ENCODE results near the gene IER5L.
"Not testable (repeated sequence)": the region's sequence is repeated elsewhere in the genome, so short reads cannot be mapped to it uniquely, and the experiment has no call there.

The IER5L gene

DNA sequence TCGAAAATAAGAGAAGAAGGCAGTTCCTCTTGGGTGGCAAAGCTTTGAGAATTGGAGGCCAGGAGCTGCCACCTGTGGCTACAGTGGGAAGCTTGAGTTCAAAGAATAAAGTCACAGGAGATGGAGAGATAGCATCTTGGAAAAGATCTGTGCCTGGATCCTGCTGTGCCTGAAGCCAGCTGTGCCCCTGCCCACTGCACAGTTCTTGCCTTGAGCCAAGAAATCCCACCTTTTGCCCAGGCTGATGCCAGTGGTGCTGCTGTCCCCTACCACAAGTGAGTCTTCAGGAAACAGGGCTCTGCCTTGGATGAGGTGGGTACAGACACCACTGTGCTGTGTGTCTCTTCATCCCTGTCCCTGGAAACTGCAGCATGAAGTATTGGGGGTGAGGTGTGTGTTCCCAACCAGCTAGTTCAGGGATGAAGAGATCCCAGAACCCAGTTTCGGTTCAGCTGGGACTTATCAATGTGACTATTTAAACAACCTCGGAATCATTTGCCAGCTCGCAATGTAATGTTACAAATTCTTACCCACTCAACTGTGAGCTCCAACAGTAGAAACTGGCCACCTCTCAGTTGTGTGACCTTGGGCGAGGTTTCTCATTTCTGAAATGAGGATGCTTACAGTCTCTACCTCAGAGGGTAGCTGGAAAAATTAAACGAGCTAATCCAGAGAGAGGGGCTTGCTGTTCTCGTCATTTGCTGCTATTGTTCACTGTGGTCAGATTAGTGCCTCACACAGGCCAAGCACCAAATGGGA lies 5.9 kb downstream of the IER5L start:
- FAIRE-seq (no peak), DNase-seq (ENCODE audit: insufficient read length, low spot score) (no peak)
- TF ChIP-seq, protein P1, sequence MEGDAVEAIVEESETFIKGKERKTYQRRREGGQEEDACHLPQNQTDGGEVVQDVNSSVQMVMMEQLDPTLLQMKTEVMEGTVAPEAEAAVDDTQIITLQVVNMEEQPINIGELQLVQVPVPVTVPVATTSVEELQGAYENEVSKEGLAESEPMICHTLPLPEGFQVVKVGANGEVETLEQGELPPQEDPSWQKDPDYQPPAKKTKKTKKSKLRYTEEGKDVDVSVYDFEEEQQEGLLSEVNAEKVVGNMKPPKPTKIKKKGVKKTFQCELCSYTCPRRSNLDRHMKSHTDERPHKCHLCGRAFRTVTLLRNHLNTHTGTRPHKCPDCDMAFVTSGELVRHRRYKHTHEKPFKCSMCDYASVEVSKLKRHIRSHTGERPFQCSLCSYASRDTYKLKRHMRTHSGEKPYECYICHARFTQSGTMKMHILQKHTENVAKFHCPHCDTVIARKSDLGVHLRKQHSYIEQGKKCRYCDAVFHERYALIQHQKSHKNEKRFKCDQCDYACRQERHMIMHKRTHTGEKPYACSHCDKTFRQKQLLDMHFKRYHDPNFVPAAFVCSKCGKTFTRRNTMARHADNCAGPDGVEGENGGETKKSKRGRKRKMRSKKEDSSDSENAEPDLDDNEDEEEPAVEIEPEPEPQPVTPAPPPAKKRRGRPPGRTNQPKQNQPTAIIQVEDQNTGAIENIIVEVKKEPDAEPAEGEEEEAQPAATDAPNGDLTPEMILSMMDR (IDR thresholded peaks at IDR 0.05; ENCODE audit: insufficient read depth, missing control alignments): no peak

DNA sequence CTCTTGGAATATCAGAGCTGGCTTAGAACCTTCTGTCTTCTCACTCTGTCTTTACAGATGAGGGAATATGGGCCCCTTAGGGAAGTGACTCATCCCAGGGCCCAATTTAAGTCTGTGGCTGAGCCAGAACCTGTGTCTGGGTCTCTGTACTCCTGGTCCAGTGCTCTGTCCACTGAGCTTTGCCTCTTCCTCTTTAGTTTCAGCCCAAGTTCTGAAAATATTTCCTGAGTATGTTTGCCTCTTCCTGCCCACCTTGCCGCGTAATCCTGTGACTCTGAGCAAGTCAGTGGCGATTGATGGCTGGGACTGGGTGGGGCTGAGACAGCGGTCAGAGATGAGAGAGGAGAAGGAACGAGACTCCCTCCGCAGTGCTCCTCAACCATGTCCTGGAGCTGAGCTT lies 7.8 kb downstream of the IER5L start:
- TF ChIP-seq, protein P1 (IDR thresholded peaks at IDR 0.05; ENCODE audit: insufficient read depth, missing control alignments): no peak
- DNase-seq (ENCODE audit: insufficient read length, low spot score) (no peak), FAIRE-seq (no peak)

DNA sequence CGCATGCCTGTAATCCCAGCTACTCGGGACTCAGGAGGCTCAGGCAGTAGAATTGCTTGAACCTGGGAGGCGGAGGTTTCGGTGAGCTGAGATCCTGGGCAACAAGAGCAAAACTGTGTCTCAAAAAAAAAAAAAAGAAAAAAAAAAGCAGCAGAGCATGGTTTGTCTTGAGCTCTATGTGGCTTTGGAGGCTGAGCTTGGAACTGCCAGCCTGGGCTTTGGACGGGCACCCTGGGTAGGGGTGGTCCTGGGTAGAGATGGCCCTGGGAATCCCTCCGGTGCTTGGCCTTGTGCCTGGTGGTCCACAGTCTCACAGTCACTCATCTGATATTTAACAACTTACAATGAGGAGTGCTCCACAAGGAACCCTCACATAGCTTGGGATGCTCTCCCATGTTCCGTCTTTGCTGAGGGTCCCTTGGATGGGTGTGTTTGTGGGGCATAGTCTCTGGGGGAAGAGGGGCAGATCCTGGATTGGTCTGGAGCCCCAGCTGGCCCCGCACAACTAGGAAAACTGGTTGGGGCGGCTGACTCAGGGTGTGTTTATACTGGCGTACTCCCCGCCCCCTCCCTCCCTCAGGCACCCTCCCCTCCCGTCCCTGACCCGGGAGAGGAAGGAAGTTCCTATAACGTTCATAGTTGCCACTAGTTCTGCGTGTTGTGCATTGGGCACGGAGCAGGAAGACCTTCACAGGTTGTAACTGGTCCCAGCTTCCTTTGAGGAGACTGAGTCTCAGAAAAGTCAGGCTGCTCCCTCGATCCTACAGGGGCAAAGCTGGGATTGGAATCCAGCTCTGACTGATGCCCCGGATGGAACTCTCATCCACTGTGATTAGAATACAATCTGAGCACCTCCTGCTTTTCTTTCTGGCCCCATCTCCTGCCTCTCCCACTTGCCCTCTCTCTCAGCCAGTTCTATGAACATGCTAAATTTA lies 11.2 kb downstream of the IER5L start:
- DNase-seq (ENCODE audit: insufficient read length, low spot score): no peak
- TF ChIP-seq, protein P1 (IDR thresholded peaks at IDR 0.05; ENCODE audit: insufficient read depth, missing control alignments): no peak
- FAIRE-seq: no peak

DNA sequence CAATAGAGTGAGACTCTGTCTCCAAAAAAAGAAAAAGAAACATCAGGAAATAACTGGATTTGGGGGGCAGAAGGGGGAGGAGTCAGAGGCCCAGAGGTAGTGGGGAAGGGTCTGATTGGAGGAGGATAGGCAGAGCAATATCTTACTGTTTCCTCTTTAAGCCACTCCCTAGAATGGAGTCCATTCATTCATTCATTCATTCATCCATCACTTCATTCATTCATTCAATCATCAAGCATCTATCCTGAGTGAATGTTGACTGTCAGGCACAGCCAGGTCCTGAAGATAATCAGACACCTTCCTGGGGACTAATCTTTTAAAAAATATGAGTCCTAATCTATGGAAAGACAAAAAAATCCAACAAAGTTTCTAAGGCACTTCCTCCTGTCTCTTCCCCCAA lies 12.9 kb downstream of the IER5L start:
- no peak for FAIRE-seq
- TF ChIP-seq, protein P1 (IDR thresholded peaks at IDR 0.05; ENCODE audit: insufficient read depth, missing control alignments): no peak

DNA sequence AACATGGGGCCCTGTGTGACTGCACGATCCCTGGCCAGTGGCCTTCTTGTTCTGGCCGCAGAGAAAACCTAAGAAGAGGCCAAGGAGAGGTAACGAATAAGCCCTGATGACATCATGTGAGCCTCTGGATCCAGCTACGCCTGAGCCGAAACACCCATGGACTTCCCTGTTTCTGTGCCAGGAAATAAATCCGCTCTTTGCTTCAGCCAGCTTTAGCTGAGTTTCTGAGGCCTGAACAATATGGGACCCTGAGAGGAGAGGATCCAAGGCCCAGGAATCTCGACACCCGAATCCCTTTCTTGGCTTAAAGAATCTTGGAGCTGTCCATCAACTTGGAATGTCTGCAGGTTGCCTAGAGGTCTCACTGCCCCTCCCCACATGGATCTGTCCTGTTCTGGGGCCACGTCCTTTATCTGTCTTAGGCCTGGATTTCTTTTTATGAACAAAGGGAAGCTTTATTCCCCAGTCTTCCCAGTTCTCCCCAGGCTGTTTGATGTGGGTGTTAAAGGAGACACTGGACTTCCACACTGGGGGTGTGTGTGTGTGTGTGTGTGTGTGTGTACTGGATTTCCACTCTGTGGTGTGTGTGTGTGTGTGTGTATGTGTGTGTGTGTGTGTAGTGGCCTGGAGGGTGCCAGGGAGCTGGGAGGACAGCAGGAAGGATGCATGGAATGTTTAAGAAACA lies 13.7 kb downstream of the IER5L start:
- TF ChIP-seq, protein P1 (IDR thresholded peaks at IDR 0.05; ENCODE audit: insufficient read depth, missing control alignments): no peak
- DNase-seq (ENCODE audit: insufficient read length, low spot score): no peak
- FAIRE-seq: no peak

More for the DNA sequence above, 12.9 kb downstream of the IER5L start:
- DNase-seq (ENCODE audit: insufficient read length, low spot score): no peak

DNA sequence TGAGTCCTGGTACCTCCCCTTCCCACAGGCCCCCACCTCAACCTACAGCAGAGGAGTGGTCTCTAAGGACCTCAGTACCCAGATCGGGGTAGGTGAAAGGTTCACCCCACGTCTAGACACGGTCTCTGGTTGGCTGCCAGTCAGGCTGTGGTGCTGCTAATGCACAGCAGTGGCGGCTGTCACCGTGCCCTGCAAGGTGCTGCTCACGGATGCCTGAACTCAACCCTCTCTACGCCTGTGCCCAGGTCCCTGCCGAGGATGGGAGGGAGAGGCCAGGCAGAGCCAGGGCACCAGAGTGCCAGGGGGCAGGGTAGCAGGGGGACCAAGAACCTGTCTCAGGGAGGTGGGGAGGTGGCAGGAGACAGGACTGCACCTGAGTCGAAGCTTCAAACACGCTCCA lies 14.3 kb downstream of the IER5L start:
- no peak for FAIRE-seq
- TF ChIP-seq, protein P1 (IDR thresholded peaks at IDR 0.05; ENCODE audit: insufficient read depth, missing control alignments): no peak
- DNase-seq (ENCODE audit: insufficient read length, low spot score): no peak

DNA sequence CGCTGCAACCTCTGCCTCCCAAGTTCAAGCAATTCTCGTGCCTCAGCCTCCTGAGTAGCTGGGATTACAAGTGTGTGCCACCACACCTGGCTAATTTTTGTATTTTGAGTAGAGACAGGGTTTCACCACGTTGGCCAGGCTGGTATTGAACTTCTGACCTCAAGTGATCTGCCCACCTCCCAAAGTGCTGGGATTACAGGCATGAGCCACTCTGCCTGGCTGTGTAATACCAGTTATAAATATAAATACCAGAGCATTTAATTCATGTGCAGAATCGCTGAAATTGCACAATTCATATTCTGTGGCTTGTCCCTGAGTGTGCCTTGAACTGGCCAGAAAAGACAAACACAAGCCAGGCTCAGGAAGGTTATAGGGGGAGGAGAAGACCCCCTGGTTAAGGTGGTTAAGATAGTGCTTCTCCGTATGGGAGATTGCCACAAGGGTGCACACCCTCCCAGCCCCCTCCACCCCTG lies 14.8 kb downstream of the IER5L start:
- not testable (repeated sequence) for DNase-seq (ENCODE audit: insufficient read length, low spot score); FAIRE-seq
